NCI-H1048 (cell line): ENCODE data around the gene SLC35A3.
A peak's percentile ranks its signal among the peaks of the same experiment; 100 is the strongest.
"Not testable (repeated sequence)": the region's sequence is repeated elsewhere in the genome, so short reads cannot be mapped to it uniquely, and the experiment has no call there.

Source experiments
- DNase-seq: peaks from one replicate; lab custom pipeline; 2025; lab: John Stamatoyannopoulos, UW

SLC35A3 gene

GRCh38 chr1:99969729-99970621 lies at the start of gene SLC35A3:
Gene SLC35A3 (plus strand): TSS chr1:99969996. CDS start chr1:99993555, 23,559 bp downstream.
- DNase-seq = peak; percentile 27

GRCh38 chr1:99934801-99935200 lies 35.0 kb upstream of the SLC35A3 start:
- no peak for DNase-seq

GRCh38 chr1:99935534-99935933 lies 34.3 kb upstream of the SLC35A3 start:
- DNase-seq = no peak

GRCh38 chr1:99936071-99936470 lies 33.7 kb upstream of the SLC35A3 start:
- no peak for DNase-seq

- no peak for DNase-seq
These were observed 27.1 kb upstream of the SLC35A3 start for GRCh38 chr1:99942723-99943122.

GRCh38 chr1:99943223-99943794 lies 26.5 kb upstream of the SLC35A3 start:
- no peak for DNase-seq

- DNase-seq = no peak
These were observed 25.6 kb upstream of the SLC35A3 start for GRCh38 chr1:99944192-99944591.

- DNase-seq = no peak
These were observed 24.6 kb upstream of the SLC35A3 start for GRCh38 chr1:99945174-99945573.

GRCh38 chr1:99950486-99950885 lies 19.3 kb upstream of the SLC35A3 start:
- DNase-seq = no peak

- no peak for DNase-seq
These were observed 17.3 kb upstream of the SLC35A3 start for GRCh38 chr1:99952522-99952921.

GRCh38 chr1:99955375-99955774 lies 14.4 kb upstream of the SLC35A3 start:
- no peak for DNase-seq

GRCh38 chr1:99956755-99957154 lies 13.0 kb upstream of the SLC35A3 start:
- no peak for DNase-seq

- no peak for DNase-seq
These were observed 12.0 kb upstream of the SLC35A3 start for GRCh38 chr1:99957818-99958217.

GRCh38 chr1:99959189-99959705 lies 10.5 kb upstream of the SLC35A3 start:
- not testable (repeated sequence) for DNase-seq

- not testable (repeated sequence) for DNase-seq
These were observed 9.5 kb upstream of the SLC35A3 start for GRCh38 chr1:99960260-99960659.

GRCh38 chr1:99963041-99963795 lies 6.6 kb upstream of the SLC35A3 start:
- DNase-seq = no peak

GRCh38 chr1:99964806-99965205 lies 5.0 kb upstream of the SLC35A3 start:
- DNase-seq = no peak

GRCh38 chr1:99965646-99966375 lies 4.0 kb upstream of the SLC35A3 start:
- no peak for DNase-seq

- DNase-seq = no peak
These were observed 1.6 kb upstream of the SLC35A3 start for GRCh38 chr1:99968214-99968613.

GRCh38 chr1:99969260-99969728 lies 502 bp upstream of the SLC35A3 start:
- DNase-seq = no peak

GRCh38 chr1:99970713-99971255 lies 988 bp downstream of the SLC35A3 start:
- DNase-seq = no peak
